Measurements from ENCODE around the gene ANAPC2. TPM values are rescaled to one million over a fixed set of nuclear protein-coding genes. Genes with fewer than 3 reads are reported as not detected.
A peak's percentile ranks its signal among the peaks of the same experiment; 100 is the strongest.

Gene ANAPC2
- total RNA-seq, 1 donor from 2014 or later, result 20.5 TPM

DNA sequence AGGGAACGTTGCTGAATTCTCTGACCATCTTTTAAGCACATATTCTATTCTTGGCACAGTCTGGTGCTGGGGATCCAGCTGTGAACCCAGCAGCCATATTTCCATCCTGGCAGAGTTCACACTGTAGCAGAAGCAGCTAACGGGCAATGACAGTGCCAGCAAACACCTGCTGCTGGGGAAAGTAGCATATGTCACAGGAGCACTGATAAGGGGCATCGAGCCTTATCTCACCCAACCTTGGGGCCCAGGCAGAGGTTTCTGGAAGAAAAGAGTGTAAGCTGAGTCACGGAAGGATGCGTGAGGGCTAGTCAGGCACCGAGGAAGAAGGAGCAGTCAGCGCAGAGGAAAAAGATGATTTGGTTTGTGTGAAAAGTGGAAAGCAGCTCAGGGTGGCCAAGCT, 18.2 kb upstream of the ANAPC2 start:
- H3K36me3 ChIP-seq (ENCODE audit: control insufficient read depth, insufficient read depth, low read length), result peaks cover 3% of the 10 kb centered on the region
- DNase-seq (ENCODE audit: low read depth) (no peak), FAIRE-seq (no peak)
- H3K4me3 ChIP-seq (ENCODE audit: low read depth, low read length), result no peak overlapping the region
- H3K27me3 ChIP-seq (ENCODE audit: control insufficient read depth, insufficient read depth, low read length), result no peaks in the 10 kb centered on the region
- TF ChIP-seq, protein P1, sequence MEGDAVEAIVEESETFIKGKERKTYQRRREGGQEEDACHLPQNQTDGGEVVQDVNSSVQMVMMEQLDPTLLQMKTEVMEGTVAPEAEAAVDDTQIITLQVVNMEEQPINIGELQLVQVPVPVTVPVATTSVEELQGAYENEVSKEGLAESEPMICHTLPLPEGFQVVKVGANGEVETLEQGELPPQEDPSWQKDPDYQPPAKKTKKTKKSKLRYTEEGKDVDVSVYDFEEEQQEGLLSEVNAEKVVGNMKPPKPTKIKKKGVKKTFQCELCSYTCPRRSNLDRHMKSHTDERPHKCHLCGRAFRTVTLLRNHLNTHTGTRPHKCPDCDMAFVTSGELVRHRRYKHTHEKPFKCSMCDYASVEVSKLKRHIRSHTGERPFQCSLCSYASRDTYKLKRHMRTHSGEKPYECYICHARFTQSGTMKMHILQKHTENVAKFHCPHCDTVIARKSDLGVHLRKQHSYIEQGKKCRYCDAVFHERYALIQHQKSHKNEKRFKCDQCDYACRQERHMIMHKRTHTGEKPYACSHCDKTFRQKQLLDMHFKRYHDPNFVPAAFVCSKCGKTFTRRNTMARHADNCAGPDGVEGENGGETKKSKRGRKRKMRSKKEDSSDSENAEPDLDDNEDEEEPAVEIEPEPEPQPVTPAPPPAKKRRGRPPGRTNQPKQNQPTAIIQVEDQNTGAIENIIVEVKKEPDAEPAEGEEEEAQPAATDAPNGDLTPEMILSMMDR (IDR thresholded peaks at IDR 0.05; ENCODE audit: insufficient read depth, low read length, severe bottlenecking), result no peak

DNA sequence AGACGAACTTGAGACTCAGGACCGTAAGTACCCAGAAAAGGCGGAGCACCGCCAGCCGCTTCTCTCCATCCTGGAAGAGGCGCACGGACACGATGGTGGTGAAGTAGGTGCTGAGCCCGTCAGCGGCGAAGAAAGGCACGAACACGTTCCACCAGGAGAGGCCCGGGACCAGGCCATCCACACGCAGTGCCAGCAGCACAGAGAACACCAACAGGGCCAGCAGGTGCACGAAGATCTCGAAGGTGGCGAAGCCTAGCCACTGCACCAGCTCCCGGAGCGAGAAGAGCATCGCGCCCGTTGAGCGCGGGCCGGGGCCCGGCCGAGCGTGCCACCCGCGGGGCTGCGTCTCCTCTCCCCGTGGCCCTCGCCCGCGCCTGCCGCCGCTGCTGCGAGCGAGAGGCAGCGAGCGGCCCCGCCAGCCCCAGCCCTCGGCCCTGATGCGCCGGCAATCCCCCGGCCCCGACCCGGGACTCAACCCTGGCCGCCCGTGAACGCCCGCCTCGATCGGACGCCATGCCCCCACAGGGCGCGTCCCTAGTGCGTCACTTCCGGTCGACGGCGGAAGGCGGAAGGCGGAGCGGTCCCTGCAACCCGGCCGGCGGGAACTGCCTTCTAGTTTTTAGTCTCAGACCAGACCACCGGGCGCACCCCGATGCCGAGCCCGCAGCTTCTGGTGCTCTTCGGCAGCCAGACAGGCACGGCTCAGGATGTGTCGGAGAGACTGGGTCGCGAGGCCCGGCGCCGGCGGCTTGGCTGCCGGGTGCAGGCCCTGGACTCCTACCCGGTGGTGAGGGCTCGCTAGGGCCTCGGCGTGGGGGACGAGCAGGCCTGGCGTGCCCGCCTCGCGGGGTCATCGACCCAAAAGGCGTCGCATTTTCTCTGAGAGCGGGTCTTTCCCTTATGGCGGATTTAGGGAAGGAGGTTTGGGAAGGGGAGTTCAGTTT, 17.0 kb upstream of the ANAPC2 start, which contains the start of the genes NDOR1 and TMEM203:
NDOR1 (plus strand) TSS at position 575 of the 944 bp plus-strand sequence; CDS start at position 653, 78 bp downstream.
TMEM203 (minus strand) TSS at position 523 of the 944 bp plus-strand sequence; CDS start at position 289, 234 bp downstream.
- TF ChIP-seq, protein P1 (IDR thresholded peaks at IDR 0.05; ENCODE audit: insufficient read depth, low read length, severe bottlenecking), result no peak
- Histone ChIP-seq H3K27me3 (ENCODE audit: control insufficient read depth, insufficient read depth, low read length) (no peaks in the 10 kb centered on the region), H3K36me3 (ENCODE audit: control insufficient read depth, insufficient read depth, low read length) (peaks cover 3% of the 10 kb centered on the region), H3K4me3 (ENCODE audit: low read depth, low read length) (peak within 1 kb of the TSS; percentile 83)
- no peak for FAIRE-seq
- peak; percentile 53 for DNase-seq (ENCODE audit: low read depth)

DNA sequence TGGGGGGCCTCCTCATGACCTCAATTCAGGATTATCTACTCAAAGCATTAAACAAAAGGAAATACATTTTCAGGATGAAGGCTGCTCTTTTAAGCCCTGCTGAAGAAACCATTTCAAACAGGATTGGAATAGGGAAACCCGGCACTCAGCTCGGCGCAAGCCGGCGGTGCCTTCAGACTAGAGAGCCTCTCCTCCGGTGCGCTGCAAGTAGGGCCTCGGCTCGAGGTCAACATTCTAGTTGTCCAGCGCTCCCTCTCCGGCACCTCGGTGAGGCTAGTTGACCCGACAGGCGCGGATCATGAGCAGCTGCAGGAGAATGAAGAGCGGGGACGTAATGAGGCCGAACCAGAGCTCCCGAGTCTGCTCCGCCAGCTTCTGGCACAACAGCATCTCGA, 16.4 kb upstream of the ANAPC2 start:
- Histone ChIP-seq H3K4me3 (ENCODE audit: low read depth, low read length) (peak overlapping the region; percentile 83), H3K36me3 (ENCODE audit: control insufficient read depth, insufficient read depth, low read length) (peaks cover 3% of the 10 kb centered on the region), H3K27me3 (ENCODE audit: control insufficient read depth, insufficient read depth, low read length) (no peaks in the 10 kb centered on the region)
- FAIRE-seq (no peak), DNase-seq (ENCODE audit: low read depth) (no peak)
- TF ChIP-seq, protein P1 (IDR thresholded peaks at IDR 0.05; ENCODE audit: insufficient read depth, low read length, severe bottlenecking), result no peak

DNA sequence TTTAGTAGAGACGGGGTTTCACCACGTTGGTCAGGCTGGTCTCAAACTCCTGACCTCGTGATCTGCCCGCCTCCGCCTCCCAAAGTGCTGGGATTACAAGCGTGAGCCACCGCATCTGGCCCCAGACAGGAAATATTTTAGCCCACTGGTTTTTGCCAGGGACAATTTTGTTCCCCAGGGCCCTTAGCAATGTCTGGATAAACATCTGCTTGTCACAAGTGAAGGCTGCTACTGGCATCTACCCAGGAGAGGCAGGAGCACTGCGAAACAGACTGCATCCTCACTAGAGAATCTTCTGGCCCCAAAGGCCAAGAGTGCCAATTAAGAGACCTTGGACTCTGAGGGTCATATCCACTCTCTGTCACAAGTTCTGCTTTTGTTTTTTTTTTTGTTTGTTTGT, 14.6 kb upstream of the ANAPC2 start:
- Histone ChIP-seq H3K36me3 (ENCODE audit: control insufficient read depth, insufficient read depth, low read length) (peaks cover 2% of the 10 kb centered on the region), H3K27me3 (ENCODE audit: control insufficient read depth, insufficient read depth, low read length) (no peaks in the 10 kb centered on the region), H3K4me3 (ENCODE audit: low read depth, low read length) (no peak overlapping the region)
- FAIRE-seq (no peak), DNase-seq (ENCODE audit: low read depth) (no peak)
- TF ChIP-seq, protein P1 (IDR thresholded peaks at IDR 0.05; ENCODE audit: insufficient read depth, low read length, severe bottlenecking), result no peak

DNA sequence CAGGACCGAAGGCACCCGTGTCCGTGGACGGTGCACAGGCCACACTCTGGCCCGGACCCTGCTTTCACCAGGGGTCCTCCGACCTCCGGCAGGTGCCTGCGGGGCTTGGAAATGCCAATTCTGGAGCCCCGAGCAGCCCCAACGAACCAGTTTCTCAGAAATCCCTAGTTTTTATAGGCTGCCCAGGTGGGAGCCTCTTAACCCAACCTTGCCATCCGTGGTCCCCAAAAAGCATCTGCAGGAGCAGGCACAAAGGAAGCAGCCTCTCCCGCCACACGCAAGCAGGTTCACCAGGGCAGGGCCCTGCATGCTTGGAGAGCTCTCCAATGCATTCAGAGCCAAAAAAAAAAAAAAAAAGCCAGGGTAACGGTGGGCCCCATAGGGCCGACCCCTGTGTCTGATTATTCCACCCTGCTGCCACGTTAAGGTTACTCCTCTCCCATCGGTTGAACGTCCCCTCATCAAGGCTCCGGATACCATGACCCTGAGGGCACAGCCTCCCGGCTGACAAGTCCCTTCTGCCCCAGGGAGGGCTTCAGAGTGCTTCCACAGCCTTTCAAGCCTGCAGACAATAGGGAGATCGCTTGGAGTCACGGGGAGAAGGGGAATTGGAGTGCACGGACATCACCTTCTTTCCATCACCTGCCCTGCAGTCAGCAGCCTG, 13.0 kb upstream of the ANAPC2 start:
- peak overlapping the region; percentile 58 for H3K4me3 ChIP-seq (ENCODE audit: low read depth, low read length)
- H3K27me3 ChIP-seq (ENCODE audit: control insufficient read depth, insufficient read depth, low read length), result no peaks in the 10 kb centered on the region
- DNase-seq (ENCODE audit: low read depth) (no peak), FAIRE-seq (no peak)
- no peaks in the 10 kb centered on the region for H3K36me3 ChIP-seq (ENCODE audit: control insufficient read depth, insufficient read depth, low read length)
- TF ChIP-seq, protein P1 (IDR thresholded peaks at IDR 0.05; ENCODE audit: insufficient read depth, low read length, severe bottlenecking), result no peak

All from bronchial epithelial cell (primary cell).